ENCODE results near the gene ADAMTSL1. TPM values are rescaled to one million over a fixed set of nuclear protein-coding genes. Genes with fewer than 3 reads are reported as not detected.

The ADAMTSL1 gene
- total and polyA plus RNA-seq, 2 experiments from 2014 or later: 2.3 to 5.0 TPM

- TF ChIP-seq CTCF (conservative IDR thresholded peaks at IDR 0.05; ENCODE audit: low read depth in 2 of 2) (no peak), NANOG (IDR thresholded peaks at IDR 0.05; ENCODE audit: borderline replicate concordance) (no peak), ZNF331 (CRISPR knock-in tag; IDR thresholded peaks at IDR 0.05; ENCODE audit: low read depth) (no peak), JUNB (IDR thresholded peaks at IDR 0.05; ENCODE audit: unreplicated experiment) (no peak), REST (IDR thresholded peaks at IDR 0.05; ENCODE audit: unreplicated experiment) (no peak)
Measured at GRCh38 chr9:18759827-18760226, 285.9 kb downstream of the ADAMTSL1 start (continued).

- Mint-ChIP-seq H3K36me3 (ENCODE audit: low read depth) (no peaks in the 10 kb centered on the region), H3K4me3 (no peak overlapping the region), H3K27ac (no peak overlapping the region), H3K9me3 (no peaks in the 10 kb centered on the region), H3K4me1 (peaks cover under 1% of the 10 kb centered on the region; the same call in 1 of the 3 replicates), H3K27me3 (ENCODE audit: insufficient read depth, low read depth, poor library complexity) (no peaks in the 10 kb centered on the region)
- no peaks in the 10 kb centered on the region for H3F3A ChIP-seq (replicated peaks; ENCODE audit: low read depth)
- no peak overlapping the region for H3K4me2 ChIP-seq
- no peak for DNase-seq (ENCODE audit: low spot score)
- H3K27ac ChIP-seq (ENCODE audit: low read depth): no peak overlapping the region
- no peak for ATAC-seq
- no peaks in the 10 kb centered on the region for H3K36me3 ChIP-seq (ENCODE audit: insufficient read depth)
- no peak overlapping the region for H2AFZ ChIP-seq
- H3K4me1 ChIP-seq (ENCODE audit: insufficient read depth): no peaks in the 10 kb centered on the region
- 0 out of 2 replicates have a peak, but pooled peaks cover 2% of the 10 kb centered on the region for H4K20me1 ChIP-seq (replicated peaks; ENCODE audit: insufficient read depth)
- H3K79me2 ChIP-seq (replicated peaks; ENCODE audit: insufficient read depth): no peaks in the 10 kb centered on the region
- no peaks in the 10 kb centered on the region for H3K27me3 ChIP-seq (ENCODE audit: insufficient read depth)
- no peak overlapping the region for H3K4me3 ChIP-seq
- no peaks in the 10 kb centered on the region for H3K9me2 ChIP-seq (ENCODE audit: insufficient read depth)
- TF ChIP-seq ZNF114 (CRISPR knock-in tag; IDR thresholded peaks at IDR 0.05) (no peak), ETS1 (IDR thresholded peaks at IDR 0.05) (no peak), POLR2AphosphoS5 (IDR thresholded peaks at IDR 0.05; ENCODE audit: low read depth) (no peak), EZH2phosphoT487 (IDR thresholded peaks at IDR 0.05; ENCODE audit: unreplicated experiment) (no peak), REST (IDR thresholded peaks at IDR 0.05; ENCODE audit: unreplicated experiment) (no peak), CREB1 (CRISPR knock-in tag; IDR thresholded peaks at IDR 0.05; ENCODE audit: low read depth) (no peak), CTCF (conservative IDR thresholded peaks at IDR 0.05; ENCODE audit: low read depth in 2 of 2) (no peak), EZH2 (IDR thresholded peaks at IDR 0.05; ENCODE audit: low read depth, unreplicated experiment) (no peak), ZNF331 (CRISPR knock-in tag; IDR thresholded peaks at IDR 0.05; ENCODE audit: low read depth) (no peak)
Measured at GRCh38 chr9:18761742-18762300, 287.9 kb downstream of the ADAMTSL1 start.
